Fibroblast of lung (primary cell): ENCODE measurements around the gene CDC42EP3. TPM values are rescaled to one million over a fixed set of nuclear protein-coding genes. Genes with fewer than 3 reads are reported as not detected.
A peak's percentile ranks its signal among the peaks of the same experiment; 100 is the strongest.

ENCODE experiments used
- DNase-seq, 2 donors: peaks; one replicate each; pipeline versions ENCODE4 v3.0.0 to v3.0.0-alpha.2; 2010; ENCODE audit warnings: low read depth in 2 of 2
- H2AFZ ChIP-seq: 2 replicates; pipeline ENCODE4 v1.5.1; 2012; ENCODE audit warnings: low read length, control low read depth, inconsistent platforms
- H3K27ac ChIP-seq: 2 replicates; pipeline ENCODE4 v1.5.1; 2011; ENCODE audit warnings: low read length, control low read depth; ENCODE audit not compliant: insufficient read depth
- H3K27me3 ChIP-seq: 2 replicates; pipeline ENCODE4 v1.5.1; 2011; ENCODE audit warnings: mild to moderate bottlenecking, low read length; ENCODE audit not compliant: control insufficient read depth, insufficient read depth
- H3K36me3 ChIP-seq: 2 replicates; pipeline ENCODE4 v1.5.1; 2011; ENCODE audit warnings: low read length; ENCODE audit not compliant: control insufficient read depth, insufficient read depth
- H3K4me1 ChIP-seq: 2 replicates; pipeline ENCODE4 v1.5.1; 2011; ENCODE audit warnings: low read length; ENCODE audit not compliant: control insufficient read depth, insufficient read depth; ENCODE audit errors: extremely low read depth
- H3K4me2 ChIP-seq: 2 replicates; pipeline ENCODE4 v1.5.1; 2011; ENCODE audit warnings: low read length, control low read depth; ENCODE audit not compliant: insufficient read depth; ENCODE audit errors: extremely low read depth
- H3K4me3 ChIP-seq, 4 experiments: fragments of 200-600 bp in 1 of 4; sonication (generic) in 1 of 4; replicated peaks in 1 of 4; 2 replicates each; pipeline ENCODE4 v1.5.1; 2011 to 2016; ENCODE audit warnings: low read length in 4 of 4, low read depth in 3 of 4, mild to moderate bottlenecking in 3 of 4, control low read depth in 2 of 4, inconsistent platforms in 1 of 4, mixed read lengths in 1 of 4; ENCODE audit not compliant: insufficient read depth in 1 of 4; ENCODE audit errors: control extremely low read depth in 1 of 4
- H3K79me2 ChIP-seq: 2 replicates; pipeline ENCODE4 v1.5.1; 2012; ENCODE audit warnings: mild to moderate bottlenecking, low read length, inconsistent platforms; ENCODE audit not compliant: control insufficient read depth, insufficient read depth
- H3K9ac ChIP-seq: 2 replicates; pipeline ENCODE4 v1.5.1; 2011; ENCODE audit warnings: mild to moderate bottlenecking, low read length, control low read depth; ENCODE audit not compliant: insufficient read depth
- H3K9me3 ChIP-seq: 2 replicates; pipeline ENCODE4 v1.5.1; 2012; ENCODE audit warnings: low read depth, low read length; ENCODE audit not compliant: control insufficient read depth, insufficient read depth
- H4K20me1 ChIP-seq: 2 replicates; pipeline ENCODE4 v1.5.1; 2011; ENCODE audit warnings: low read length; ENCODE audit not compliant: control insufficient read depth, insufficient read depth; ENCODE audit errors: extremely low read depth
- EZH2 ChIP-seq: IDR thresholded peaks from 2 replicates; pipeline ENCODE4 v1.5.1; 2012; ENCODE audit warnings: low read length, control low read depth, mild to moderate bottlenecking; ENCODE audit errors: missing control alignments
- polyA plus RNA-seq, 2 donors: library from polyadenylated mRNA; depleted of rRNA in 1 of 2; stranded (reverse) in 1 of 2; unstranded in 1 of 2; fragments of >200 nt; gene quantifications; 2 replicates each; pipeline ENCODE4 v1.2.1, GENCODE V29; 2011 to 2012; ENCODE audit warnings: missing spikeins in 1 of 2
- total RNA-seq: library from RNA; depleted of rRNA; stranded (reverse); fragments of >200 nt; gene quantifications from 2 replicates; pipeline ENCODE4 v1.2.1, GENCODE V29; 2014
- TF ChIP-seq, protein P1 (sequence below), 2 donors: IDR thresholded peaks in 1 of 2; conservative IDR thresholded peaks in 1 of 2; 1 replicate in 1 of 2; 2 replicates in 1 of 2; pipeline ENCODE4 v1.5.1; 2011 to 2012; ENCODE audit warnings: low read length in 2 of 2, control low read depth in 1 of 2, inconsistent platforms in 1 of 2, low read depth in 1 of 2, mild to moderate bottlenecking in 1 of 2

Gene CDC42EP3
- total and polyA plus RNA-seq, 2 donors (not counting 1 experiment from before 2014, with no cell fraction given), result 19.2 to 328 TPM

DNA sequence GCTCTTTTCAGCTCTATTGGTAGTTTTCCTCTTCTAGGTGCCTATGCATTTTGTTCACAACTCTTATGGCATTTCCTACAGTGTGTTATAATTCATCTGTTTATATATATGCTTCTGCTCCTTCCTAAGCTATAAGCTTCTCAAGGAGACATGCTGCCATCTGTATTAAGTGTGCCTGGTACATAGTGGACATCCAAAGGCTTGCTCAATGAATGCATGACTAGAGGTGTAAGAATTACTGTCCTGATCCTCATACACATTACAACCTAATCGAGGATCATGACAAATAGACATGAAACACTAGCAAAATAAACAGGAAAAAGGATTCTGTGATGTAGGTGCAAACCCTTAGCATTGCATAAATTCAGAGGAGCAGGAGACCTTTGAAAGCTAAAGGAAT is 50.2 kb downstream of the CDC42EP3 start:
- no peak for TF ChIP-seq EZH2
- TF ChIP-seq, protein P1, sequence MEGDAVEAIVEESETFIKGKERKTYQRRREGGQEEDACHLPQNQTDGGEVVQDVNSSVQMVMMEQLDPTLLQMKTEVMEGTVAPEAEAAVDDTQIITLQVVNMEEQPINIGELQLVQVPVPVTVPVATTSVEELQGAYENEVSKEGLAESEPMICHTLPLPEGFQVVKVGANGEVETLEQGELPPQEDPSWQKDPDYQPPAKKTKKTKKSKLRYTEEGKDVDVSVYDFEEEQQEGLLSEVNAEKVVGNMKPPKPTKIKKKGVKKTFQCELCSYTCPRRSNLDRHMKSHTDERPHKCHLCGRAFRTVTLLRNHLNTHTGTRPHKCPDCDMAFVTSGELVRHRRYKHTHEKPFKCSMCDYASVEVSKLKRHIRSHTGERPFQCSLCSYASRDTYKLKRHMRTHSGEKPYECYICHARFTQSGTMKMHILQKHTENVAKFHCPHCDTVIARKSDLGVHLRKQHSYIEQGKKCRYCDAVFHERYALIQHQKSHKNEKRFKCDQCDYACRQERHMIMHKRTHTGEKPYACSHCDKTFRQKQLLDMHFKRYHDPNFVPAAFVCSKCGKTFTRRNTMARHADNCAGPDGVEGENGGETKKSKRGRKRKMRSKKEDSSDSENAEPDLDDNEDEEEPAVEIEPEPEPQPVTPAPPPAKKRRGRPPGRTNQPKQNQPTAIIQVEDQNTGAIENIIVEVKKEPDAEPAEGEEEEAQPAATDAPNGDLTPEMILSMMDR (conservative IDR thresholded peaks at IDR 0.05 in 1 of 2, IDR thresholded peaks at IDR 0.05 in 1 of 2; ENCODE audit: low read depth in 1 of 2, low read length in 2 of 2), result no peak
- Histone ChIP-seq H3K79me2 (no peaks in the 10 kb centered on the region), H2AFZ (no peak overlapping the region), H3K9me3 (no peaks in the 10 kb centered on the region), H3K9ac (no peak overlapping the region), H4K20me1 (no peaks in the 10 kb centered on the region), H3K4me1 (peaks cover 14% of the 10 kb centered on the region), H3K4me3 (no peak overlapping the region), H3K36me3 (no peaks in the 10 kb centered on the region), H3K4me2 (no peak overlapping the region), H3K27ac (no peak overlapping the region), H3K27me3 (no peaks in the 10 kb centered on the region)
- DNase-seq, result no peak

DNA sequence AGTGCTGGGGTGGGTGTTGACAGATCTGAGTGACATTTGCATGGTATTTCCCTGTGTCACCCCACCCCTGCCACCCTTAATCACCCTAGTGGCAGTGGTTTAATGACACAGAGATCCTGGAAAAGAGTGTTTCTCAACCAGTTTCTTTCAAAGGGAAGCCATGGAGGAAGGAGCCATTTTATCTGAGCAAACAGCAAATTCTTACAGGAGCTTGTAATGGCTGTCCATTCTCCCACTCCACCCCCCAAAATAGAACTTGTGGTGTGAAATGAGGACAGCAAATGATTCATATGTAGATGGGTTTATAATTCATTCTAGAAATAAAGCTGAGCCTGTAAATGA is 51.5 kb downstream of the CDC42EP3 start:
- H4K20me1 ChIP-seq, result no peaks in the 10 kb centered on the region
- H3K9ac ChIP-seq, result no peak overlapping the region
- H3K4me1 ChIP-seq, result peaks cover 6% of the 10 kb centered on the region
- no peak overlapping the region for H3K4me2 ChIP-seq
- H3K4me3 ChIP-seq, result no peak overlapping the region
- TF ChIP-seq, protein P1 (conservative IDR thresholded peaks at IDR 0.05 in 1 of 2, IDR thresholded peaks at IDR 0.05 in 1 of 2; ENCODE audit: low read depth in 1 of 2, low read length in 2 of 2), result no peak
- no peak for TF ChIP-seq EZH2
- no peaks in the 10 kb centered on the region for H3K79me2 ChIP-seq
- no peaks in the 10 kb centered on the region for H3K27me3 ChIP-seq
- H3K9me3 ChIP-seq, result no peaks in the 10 kb centered on the region
- no peaks in the 10 kb centered on the region for H3K36me3 ChIP-seq
- no peak overlapping the region for H2AFZ ChIP-seq
- DNase-seq, result peak in 1 of 2 donors; percentile 64
- no peak overlapping the region for H3K27ac ChIP-seq

DNA sequence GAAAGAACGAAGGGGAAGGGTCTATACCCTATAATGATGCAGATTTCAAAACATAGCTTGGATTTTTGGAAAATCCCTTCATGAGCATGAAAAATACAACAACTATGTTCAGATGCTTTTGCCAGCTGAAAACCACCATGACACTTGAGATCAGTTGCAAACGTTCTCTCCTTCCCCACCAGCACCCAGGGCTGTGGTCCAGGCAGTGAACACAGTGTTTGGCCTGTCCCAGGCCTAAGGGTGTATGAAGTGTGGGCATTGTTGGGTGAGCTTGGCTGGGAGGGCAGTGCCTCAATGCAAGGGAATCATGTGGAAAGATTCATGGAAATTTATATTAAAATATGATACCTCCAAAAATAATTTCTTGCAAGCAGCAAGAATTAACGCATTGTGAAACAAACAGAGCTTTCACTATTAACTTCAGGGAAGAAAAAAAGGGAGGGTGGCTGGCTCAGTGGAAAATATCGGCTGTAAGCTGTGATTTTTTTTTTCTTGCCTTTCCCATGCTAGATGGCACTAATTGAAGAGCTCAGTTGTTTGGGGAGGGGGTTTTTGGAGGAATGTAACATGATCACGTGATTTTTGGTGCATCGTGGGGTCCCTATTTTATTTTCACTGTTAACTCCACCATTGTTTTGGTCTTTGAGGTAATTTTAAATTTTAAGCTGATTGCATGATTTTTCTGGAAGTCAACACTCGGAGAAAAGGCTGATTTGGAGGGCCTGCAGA is 52.0 kb downstream of the CDC42EP3 start:
- H3K79me2 ChIP-seq, result no peaks in the 10 kb centered on the region
- no peaks in the 10 kb centered on the region for H3K36me3 ChIP-seq
- H2AFZ ChIP-seq, result no peak overlapping the region
- H3K4me2 ChIP-seq, result no peak overlapping the region
- no peaks in the 10 kb centered on the region for H3K27me3 ChIP-seq
- H3K9me3 ChIP-seq, result no peaks in the 10 kb centered on the region
- peaks cover 8% of the 10 kb centered on the region for H3K4me1 ChIP-seq
- TF ChIP-seq, protein P1 (conservative IDR thresholded peaks at IDR 0.05 in 1 of 2, IDR thresholded peaks at IDR 0.05 in 1 of 2; ENCODE audit: low read depth in 1 of 2, low read length in 2 of 2), result no peak
- no peak for TF ChIP-seq EZH2
- no peak for DNase-seq
- H3K27ac ChIP-seq, result no peak overlapping the region
- no peak overlapping the region for H3K4me3 ChIP-seq
- H3K9ac ChIP-seq, result no peak overlapping the region
- H4K20me1 ChIP-seq, result no peaks in the 10 kb centered on the region
